NCI-H2227 (cell line): Measurements from ENCODE around the gene ZNF438.
"Not testable (repeated sequence)": the region's sequence is repeated elsewhere in the genome, so short reads cannot be mapped to it uniquely, and the experiment has no call there.

ENCODE experiments used
- DNase-seq: peaks from one replicate; lab custom pipeline; 2025; ENCODE audit not compliant: unreplicated experiment; lab: John Stamatoyannopoulos, UW

The ZNF438 gene

GRCh38 chr10:31031558-31032257 lies at the start of gene ZNF438:
ZNF438 (minus strand) TSS chr10:31031865; CDS start chr10:30877034, 154,831 bp downstream.
- peak; percentile 91 for DNase-seq

GRCh38 chr10:31076610-31076988 lies 44.9 kb upstream of the ZNF438 start:
- DNase-seq, result no peak

GRCh38 chr10:31075881-31076609 lies 44.4 kb upstream of the ZNF438 start:
- no peak for DNase-seq

GRCh38 chr10:31075434-31075833 lies 43.8 kb upstream of the ZNF438 start:
- no peak for DNase-seq

DNA sequence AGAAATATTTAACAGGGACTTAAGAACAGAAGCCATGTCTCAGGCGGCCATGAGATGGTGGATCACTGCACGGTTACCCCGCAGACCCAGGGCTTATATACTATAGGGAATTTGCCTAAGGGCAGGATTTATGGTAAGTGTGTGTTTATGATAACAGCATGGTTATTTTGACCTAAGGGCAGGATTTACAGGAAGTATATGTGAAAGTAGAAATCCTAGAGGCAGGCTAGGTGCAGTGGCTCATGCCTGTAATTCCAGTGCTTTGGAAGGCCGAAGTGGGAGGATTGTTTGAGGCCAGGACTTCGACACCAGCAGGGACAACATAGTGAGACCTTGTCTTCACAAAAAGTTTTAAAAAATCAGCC lies 43.0 kb upstream of the ZNF438 start:
- DNase-seq, result no peak

DNA sequence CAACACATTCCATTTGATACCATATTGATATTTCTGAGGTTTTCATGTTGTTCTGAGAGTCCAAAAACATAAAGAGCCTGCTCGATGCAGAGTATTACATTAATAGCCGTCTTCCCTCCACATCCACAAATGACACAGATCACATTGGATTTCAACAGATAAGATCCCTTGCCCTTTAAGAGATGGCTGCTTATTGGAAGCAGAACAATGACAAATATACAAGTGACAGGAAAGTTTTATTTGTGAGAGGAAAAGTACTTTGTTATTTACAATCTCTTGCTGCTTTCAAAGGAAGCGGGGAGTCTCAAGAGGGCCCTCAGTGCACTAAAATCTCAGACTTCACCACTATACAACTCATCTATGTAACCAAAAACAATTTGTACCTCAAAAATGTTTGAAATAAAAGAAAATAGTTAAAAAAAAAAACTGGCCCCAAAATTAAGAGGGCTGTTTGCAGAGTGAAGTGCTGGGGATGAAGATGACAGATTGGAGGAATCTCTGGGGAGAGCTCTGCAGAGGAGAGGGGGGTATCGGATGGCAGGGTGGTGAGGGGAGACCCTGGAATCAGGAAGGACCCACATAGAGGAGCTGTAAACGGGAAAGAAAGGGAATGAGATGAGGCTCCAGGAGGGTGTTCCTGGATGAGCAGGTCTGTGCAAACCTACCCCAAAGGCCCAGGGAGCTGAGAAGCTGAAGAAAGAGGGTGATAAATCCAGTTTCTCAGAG lies 42.5 kb upstream of the ZNF438 start:
- no peak for DNase-seq

DNA sequence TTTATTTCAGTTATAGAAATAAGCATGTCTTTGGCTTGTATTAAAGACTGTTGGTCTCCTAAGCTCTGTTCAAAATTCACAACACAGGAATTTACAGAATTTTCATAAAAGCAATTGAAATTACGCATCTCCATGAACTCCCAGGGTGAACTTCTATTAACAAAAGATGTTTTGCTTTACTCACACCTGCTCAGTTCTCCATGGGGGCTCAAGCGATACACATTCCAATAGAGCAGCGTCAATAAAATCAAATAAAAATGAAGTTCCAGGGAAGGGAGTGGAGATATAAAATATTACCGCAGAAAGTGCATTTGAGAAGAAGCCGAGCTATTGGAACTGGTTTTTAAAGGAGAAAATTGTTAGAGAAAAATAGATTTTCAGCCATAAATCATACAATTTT lies 41.5 kb upstream of the ZNF438 start:
- no peak for DNase-seq

DNA sequence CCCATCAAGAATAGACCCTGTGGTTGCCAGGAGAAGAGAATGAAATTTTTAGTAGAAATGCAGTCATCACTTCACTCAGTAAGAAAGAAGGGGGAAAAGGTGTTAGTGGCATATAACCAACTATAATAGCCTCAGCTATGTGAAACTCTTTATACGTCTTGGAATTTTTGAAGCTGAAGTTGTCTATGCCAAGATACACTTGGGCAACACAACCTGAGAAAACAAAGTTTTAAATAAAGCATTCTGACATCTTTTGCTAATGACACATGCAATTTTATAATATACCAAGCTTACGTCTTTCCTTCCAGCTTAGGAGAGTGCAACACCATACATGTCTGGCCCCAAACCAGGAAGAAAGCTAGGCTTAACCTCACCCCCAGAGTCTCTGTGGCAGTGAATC lies 40.8 kb upstream of the ZNF438 start:
- no peak for DNase-seq

DNA sequence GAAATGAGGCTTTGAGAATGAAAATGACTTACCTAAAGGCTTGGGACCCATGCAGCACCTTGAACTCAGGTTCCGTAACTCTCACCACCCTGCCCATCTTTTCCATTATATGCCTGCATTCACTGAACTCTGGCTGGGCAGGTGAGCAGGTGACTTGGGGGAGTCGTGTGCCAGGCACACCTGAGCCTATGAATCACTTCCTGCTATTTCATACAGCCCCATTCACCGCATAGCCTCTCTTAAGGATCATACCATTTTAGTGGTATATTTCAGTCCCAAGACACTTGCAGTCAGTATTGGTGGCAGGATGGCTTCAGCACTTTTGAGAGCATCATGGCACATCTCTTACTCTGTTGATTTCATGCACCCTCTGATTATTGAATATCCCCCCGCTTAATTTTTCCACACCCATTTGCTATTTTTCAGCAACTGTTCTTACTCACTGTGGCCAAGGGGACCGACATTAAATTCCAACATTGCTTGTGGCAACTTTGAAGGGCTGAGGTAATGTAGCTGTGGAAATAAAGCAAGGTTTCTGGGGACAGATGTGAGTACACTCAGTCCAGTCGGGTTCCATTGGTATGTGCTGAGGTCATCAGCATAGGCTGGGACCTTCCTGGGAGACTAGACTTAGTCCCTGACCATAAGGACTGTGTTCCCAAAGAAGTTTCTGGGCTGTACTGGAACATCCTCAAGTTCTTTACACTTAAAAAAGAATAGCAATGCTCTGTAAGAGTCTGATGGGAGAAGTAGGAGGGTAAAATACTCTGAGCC lies 39.8 kb upstream of the ZNF438 start:
- DNase-seq, result no peak

DNA sequence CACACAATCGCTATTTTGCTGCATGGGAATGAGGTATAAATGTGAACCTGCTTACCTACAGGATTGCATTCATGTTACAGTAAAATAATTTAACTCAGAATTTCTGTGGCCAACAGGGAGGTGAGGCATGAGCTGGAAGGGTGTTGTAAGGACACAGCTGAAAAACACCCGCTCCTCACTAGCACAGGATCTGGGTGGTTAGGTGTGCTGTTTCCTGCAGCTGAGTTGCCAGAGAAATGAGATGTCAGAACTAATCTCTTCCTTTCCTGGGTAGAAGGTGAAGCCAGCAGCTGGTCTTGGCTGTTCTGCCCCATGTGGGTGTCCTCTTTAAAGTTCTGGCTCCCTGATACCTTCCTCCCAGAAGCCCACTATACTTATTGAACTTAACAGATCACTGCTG lies 39.0 kb upstream of the ZNF438 start:
- no peak for DNase-seq

DNA sequence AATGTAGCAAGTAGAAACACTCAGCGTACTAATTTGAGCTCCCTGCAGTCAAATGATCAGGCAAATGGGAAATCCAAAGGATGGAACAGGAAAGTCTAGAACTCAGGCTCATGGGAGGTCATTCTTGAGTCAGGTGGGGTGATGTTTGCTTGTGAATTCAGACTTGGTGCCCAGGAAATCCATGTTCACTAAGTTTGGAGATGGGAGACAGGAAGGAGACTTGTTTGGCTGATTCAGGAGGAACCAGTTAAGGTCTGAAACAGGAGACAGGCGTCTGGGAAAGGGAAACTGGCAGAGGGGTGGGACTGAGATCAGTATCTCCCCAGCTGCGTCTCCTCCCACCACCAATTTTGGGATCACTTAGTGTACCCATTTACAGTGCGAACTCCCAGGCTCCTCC lies 38.4 kb upstream of the ZNF438 start:
- DNase-seq, result no peak

DNA sequence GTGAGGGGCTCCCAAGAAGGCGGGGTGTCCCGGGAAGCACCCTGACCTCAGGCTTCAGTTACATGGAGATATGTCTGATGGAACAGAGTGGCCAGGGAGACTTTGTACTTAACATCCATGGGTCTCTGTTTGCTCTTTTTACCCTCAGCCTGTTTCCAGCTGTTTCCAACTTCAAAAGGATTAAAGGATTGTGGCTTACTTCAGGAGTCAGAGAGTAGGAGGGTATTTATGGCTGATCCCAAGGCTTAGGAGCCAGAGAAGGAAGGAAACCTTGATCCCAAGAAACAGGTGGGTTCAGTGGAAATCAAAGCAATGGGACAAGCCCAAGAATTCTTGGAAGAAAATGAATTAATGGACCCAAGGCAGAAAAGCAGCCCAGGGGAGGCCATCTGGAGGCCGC lies 37.7 kb upstream of the ZNF438 start:
- no peak for DNase-seq

DNA sequence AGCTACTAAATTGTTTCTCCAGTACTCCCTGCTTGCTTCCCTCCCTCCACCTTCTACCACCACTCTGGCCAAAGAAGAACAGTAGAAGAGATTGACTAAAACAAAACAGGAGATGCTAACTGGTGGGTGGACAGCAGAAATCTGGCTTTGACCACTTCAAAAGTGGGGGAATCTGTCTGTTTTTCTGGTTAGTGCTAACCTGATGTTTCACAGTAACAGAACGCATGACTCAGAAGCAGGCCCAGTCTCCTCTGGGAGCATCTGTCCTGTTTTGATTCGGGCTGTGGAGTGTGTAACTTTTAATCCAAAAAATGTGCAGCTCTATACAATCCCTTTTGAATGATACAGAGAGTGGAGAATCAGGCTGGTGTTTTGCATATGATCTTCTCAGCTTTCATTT lies 32.7 kb upstream of the ZNF438 start:
- no peak for DNase-seq

- no peak for DNase-seq
These were observed 32.2 kb upstream of the ZNF438 start for GRCh38 chr10:31063841-31064240.

- no peak for DNase-seq
These were observed 31.2 kb upstream of the ZNF438 start for GRCh38 chr10:31062856-31063255.

- DNase-seq, result no peak
These were observed 30.3 kb upstream of the ZNF438 start for GRCh38 chr10:31061941-31062340.

DNA sequence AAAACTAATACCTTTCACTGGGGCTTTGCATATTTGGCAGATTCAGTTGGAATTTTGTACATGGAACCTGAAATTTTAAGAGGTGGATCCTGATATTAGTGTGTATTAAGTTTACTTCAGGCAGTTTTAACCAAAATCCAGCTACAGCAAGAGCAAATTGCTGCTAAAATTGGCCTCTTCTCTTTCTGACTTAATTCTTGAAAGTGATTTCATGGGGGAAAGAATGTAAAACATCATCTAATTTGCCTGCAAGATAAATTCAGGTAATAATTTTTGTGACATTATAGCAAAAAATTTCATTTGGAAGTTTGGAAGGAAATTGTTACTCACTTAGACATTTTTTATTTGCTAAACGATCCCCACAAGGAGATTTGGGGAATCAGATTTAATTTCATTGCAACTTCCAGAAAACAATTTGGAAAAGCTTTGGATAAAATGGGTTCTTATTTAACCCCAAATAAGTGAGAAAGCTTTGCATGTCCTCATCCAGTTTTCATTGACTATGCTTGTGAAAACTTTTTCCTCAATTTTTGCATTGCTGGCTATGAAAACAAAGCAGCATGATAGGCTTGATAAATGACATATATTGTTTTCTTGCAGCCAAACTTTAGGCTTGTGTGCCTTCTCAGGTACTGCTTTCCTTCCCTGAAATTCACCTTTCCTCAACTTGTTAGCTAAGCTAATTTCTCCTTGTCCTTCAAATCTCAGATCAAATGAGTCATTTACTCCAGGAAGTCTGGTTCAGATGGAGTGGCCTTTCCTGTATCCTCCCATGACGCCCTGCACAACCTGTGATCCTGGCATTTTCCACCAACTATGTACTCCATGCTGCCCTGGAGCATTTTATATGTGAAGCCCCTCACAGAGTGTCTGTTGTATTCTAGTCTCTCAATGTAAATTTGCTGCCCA lies 27.4 kb upstream of the ZNF438 start:
- no peak for DNase-seq

GRCh38 chr10:31056678-31057077 lies 25.0 kb upstream of the ZNF438 start:
- DNase-seq, result not testable (repeated sequence)

DNA sequence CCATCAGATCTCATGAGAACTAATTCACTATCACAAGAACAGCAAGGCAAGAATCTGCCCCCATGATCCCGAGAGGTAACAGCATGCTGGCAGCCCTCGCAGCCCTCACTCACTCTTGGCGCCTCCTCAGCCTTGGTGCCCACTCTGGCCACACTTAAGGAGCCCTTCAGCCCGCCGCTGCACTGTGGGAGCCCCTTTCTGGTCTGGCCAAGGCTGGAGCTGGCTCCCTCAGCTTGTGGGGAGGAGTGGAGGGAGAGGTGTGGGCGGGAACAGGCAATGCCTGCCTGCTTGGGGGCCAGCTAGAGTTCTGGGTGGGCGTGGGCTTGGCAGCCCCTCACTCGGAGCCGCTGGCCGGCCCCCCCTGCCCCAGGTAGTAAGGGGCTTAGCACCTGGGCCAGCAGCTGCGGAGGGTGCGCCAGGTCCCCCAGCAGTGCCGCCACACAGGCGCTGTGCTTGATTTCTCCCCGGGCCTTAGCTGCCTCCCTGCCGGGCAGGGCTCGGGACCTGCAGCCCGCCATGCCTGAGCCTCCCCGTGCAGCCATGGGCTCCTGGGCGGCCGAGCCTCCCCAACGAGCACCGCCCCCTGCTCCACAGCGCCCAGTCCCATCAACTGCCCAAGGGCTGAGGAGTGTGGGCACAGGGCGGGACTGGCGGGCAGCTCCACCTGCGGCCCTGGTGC lies 24.0 kb upstream of the ZNF438 start:
- no peak for DNase-seq

GRCh38 chr10:31051703-31052102 lies 20.0 kb upstream of the ZNF438 start:
- no peak for DNase-seq
